Measurements from ENCODE around the gene MUC4. TPM values are rescaled to one million over a fixed set of nuclear protein-coding genes. Genes with fewer than 3 reads are reported as not detected.

The MUC4 gene
- polyA plus RNA-seq, 1 donor from 2014 or later = not detected

DNA sequence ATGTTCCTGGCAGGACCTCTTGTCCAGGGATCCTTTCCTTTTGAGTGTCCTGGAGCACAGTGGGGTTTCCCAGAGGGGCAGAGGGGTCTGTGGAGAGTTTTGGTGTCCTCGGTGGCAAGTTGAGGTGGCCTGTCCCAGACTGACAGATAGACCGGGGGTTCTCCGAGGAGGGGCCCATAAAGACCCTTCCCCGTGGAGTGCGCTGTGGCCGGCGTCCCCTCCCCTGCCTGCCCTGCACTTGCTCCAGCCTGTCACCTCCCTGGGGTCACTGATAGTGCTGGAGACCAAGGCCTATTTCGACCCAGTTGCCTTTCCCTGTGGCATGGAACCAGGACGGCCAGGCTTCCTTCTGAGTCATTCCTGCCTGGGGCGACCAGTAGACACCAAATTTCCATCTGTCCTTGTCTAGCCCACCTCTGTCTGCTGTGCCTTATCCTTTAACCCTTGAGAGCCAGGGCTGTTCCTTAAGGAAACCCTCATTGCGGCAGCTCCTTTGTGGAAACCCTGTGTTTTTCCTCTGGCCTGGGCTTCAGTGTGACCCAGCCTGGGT, 2.9 kb downstream of the MUC4 start:
- no peaks in the 10 kb centered on the region for H4K20me1 ChIP-seq (ENCODE audit: insufficient read depth)
- no peak overlapping the region for H3K27ac ChIP-seq (ENCODE audit: low read length)
- no peaks in the 10 kb centered on the region for H3K9me2 ChIP-seq (ENCODE audit: insufficient read depth, low read length)
- H3K79me2 ChIP-seq (replicated peaks; ENCODE audit: insufficient read depth, low read length) = no peaks in the 10 kb centered on the region
- no peaks in the 10 kb centered on the region for H3K36me3 ChIP-seq (ENCODE audit: insufficient read depth, low read length)
- no peak overlapping the region for H3K9ac ChIP-seq (ENCODE audit: low read length)
- TF ChIP-seq RAD21 (conservative IDR thresholded peaks at IDR 0.05) (no peak), SMC3 (conservative IDR thresholded peaks at IDR 0.05; ENCODE audit: poor library complexity) (no peak), TAF1 (IDR thresholded peaks at IDR 0.05; ENCODE audit: low read depth) (no peak), REST (IDR thresholded peaks at IDR 0.05; ENCODE audit: borderline replicate concordance) (no peak)
- H3K9me3 ChIP-seq (ENCODE audit: low read length) = no peaks in the 10 kb centered on the region
- no peak overlapping the region for H2AFZ ChIP-seq (ENCODE audit: low read depth, low read length)
- H3K27me3 ChIP-seq (ENCODE audit: insufficient read depth, low read depth, low read length) = no peaks in the 10 kb centered on the region
- H3K4me2 ChIP-seq (ENCODE audit: low read length) = no peak overlapping the region
- H3K4me3 ChIP-seq (ENCODE audit: low read length) = no peak overlapping the region
- H3F3A ChIP-seq (ENCODE audit: insufficient read depth, low read length, poor library complexity, severe bottlenecking) = no peaks in the 10 kb centered on the region

DNA sequence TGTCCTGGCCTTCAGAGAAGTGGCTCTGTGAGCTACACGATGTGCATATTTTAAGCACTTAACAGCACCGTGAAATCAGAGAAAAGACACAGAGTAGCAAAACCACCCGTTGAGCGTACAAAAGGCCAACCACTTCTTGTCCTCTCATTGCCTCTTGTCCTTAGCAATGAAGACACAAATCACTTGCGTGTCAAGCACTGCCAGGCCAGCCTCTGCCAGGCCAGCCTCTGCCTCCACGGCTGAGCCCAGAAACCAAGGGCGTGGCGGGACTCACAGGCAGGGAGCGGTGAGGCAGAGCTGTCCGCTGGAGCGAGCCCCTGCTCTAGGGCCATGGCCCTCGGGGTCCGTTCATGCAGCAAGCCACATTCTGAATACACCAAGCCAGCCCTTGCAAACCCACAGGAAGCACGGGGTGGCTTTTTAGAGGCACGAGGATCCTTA, 4.0 kb downstream of the MUC4 start:
- no peak overlapping the region for H3K27ac ChIP-seq (ENCODE audit: low read length)
- no peaks in the 10 kb centered on the region for H3K27me3 ChIP-seq (ENCODE audit: insufficient read depth, low read depth, low read length)
- no peaks in the 10 kb centered on the region for H3F3A ChIP-seq (ENCODE audit: insufficient read depth, low read length, poor library complexity, severe bottlenecking)
- no peaks in the 10 kb centered on the region for H3K9me2 ChIP-seq (ENCODE audit: insufficient read depth, low read length)
- H4K20me1 ChIP-seq (ENCODE audit: insufficient read depth) = no peaks in the 10 kb centered on the region
- H3K79me2 ChIP-seq (replicated peaks; ENCODE audit: insufficient read depth, low read length) = no peaks in the 10 kb centered on the region
- H3K36me3 ChIP-seq (ENCODE audit: insufficient read depth, low read length) = no peaks in the 10 kb centered on the region
- no peak overlapping the region for H3K4me3 ChIP-seq (ENCODE audit: low read length)
- no peak overlapping the region for H2AFZ ChIP-seq (ENCODE audit: low read depth, low read length)
- TF ChIP-seq EZH2 (IDR thresholded peaks at IDR 0.05; ENCODE audit: borderline replicate concordance, insufficient read depth, low read length, poor library complexity, severe bottlenecking) (no peak), TAF1 (IDR thresholded peaks at IDR 0.05; ENCODE audit: low read depth) (no peak), MXI1 (conservative IDR thresholded peaks at IDR 0.05; ENCODE audit: poor library complexity, severe bottlenecking) (no peak), POLR2AphosphoS5 (IDR thresholded peaks at IDR 0.05) (no peak), EP300 (conservative IDR thresholded peaks at IDR 0.05; ENCODE audit: poor library complexity, severe bottlenecking) (no peak)
- no peak overlapping the region for H3K4me2 ChIP-seq (ENCODE audit: low read length)
- H3K9ac ChIP-seq (ENCODE audit: low read length) = no peak overlapping the region
- H3K9me3 ChIP-seq (ENCODE audit: low read length) = no peaks in the 10 kb centered on the region

DNA sequence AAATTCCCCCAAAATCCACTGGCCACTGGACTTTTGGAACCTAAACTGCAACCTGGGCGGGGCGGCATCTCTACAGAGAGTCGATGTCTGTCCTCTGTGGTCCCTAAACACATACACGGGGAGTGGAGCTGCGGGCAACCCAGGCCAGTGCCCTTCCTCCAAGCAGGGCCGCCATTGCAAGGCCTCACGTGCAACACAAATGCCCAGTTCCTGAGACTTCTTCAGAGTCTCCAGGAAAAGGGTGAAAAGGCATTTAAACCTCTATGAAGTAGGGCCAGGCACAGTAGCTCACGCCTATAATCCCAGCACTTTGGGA, 4.9 kb downstream of the MUC4 start:
- H4K20me1 ChIP-seq (ENCODE audit: insufficient read depth) = no peaks in the 10 kb centered on the region
- no peaks in the 10 kb centered on the region for H3K27me3 ChIP-seq (ENCODE audit: insufficient read depth, low read depth, low read length)
- H3K4me3 ChIP-seq (ENCODE audit: low read length) = no peak overlapping the region
- no peak overlapping the region for H3K27ac ChIP-seq (ENCODE audit: low read length)
- H3K9me2 ChIP-seq (ENCODE audit: insufficient read depth, low read length) = no peaks in the 10 kb centered on the region
- no peaks in the 10 kb centered on the region for H3F3A ChIP-seq (ENCODE audit: insufficient read depth, low read length, poor library complexity, severe bottlenecking)
- H3K36me3 ChIP-seq (ENCODE audit: insufficient read depth, low read length) = no peaks in the 10 kb centered on the region
- H2AFZ ChIP-seq (ENCODE audit: low read depth, low read length) = no peak overlapping the region
- H3K9me3 ChIP-seq (ENCODE audit: low read length) = no peaks in the 10 kb centered on the region
- TF ChIP-seq RAD21 (conservative IDR thresholded peaks at IDR 0.05) = no peak
- no peak for TF ChIP-seq SMC3 (conservative IDR thresholded peaks at IDR 0.05; ENCODE audit: poor library complexity)
- no peak for TF ChIP-seq MXI1 (conservative IDR thresholded peaks at IDR 0.05; ENCODE audit: poor library complexity, severe bottlenecking)
- no peak for TF ChIP-seq EP300 (conservative IDR thresholded peaks at IDR 0.05; ENCODE audit: poor library complexity, severe bottlenecking)
- no peak for TF ChIP-seq REST (IDR thresholded peaks at IDR 0.05; ENCODE audit: borderline replicate concordance)
- no peak for TF ChIP-seq CTCF (IDR thresholded peaks at IDR 0.05; ENCODE audit: poor library complexity, severe bottlenecking)
- TF ChIP-seq TAF1 (IDR thresholded peaks at IDR 0.05; ENCODE audit: low read depth) = no peak
- TF ChIP-seq EZH2 (IDR thresholded peaks at IDR 0.05; ENCODE audit: borderline replicate concordance, insufficient read depth, low read length, poor library complexity, severe bottlenecking) = no peak
- no peak for TF ChIP-seq POLR2AphosphoS5 (IDR thresholded peaks at IDR 0.05)
- no peaks in the 10 kb centered on the region for H3K79me2 ChIP-seq (replicated peaks; ENCODE audit: insufficient read depth, low read length)
- H3K9ac ChIP-seq (ENCODE audit: low read length) = no peak overlapping the region
- H3K4me2 ChIP-seq (ENCODE audit: low read length) = no peak overlapping the region
